ENCODE data around the gene RABEP2. TPM values are rescaled to one million over a fixed set of nuclear protein-coding genes. Genes with fewer than 3 reads are reported as not detected.

Gene RABEP2
- total and polyA plus RNA-seq, 12 donors = 1.4 to 121 (median 47.7) TPM

- TF ChIP-seq POLR2A (IDR thresholded peaks at IDR 0.05) = no peak
- no peak for TF ChIP-seq CTCF (IDR thresholded peaks at IDR 0.05)
- no peaks in the 10 kb centered on the region for H3K9me3 ChIP-seq (replicated peaks in 1 of 3)
- H3K4me1 ChIP-seq (replicated peaks in 1 of 2) = no peaks in the 10 kb centered on the region
- no peaks in the 10 kb centered on the region for H3K27me3 ChIP-seq
- H3K36me3 ChIP-seq (replicated peaks in 1 of 2) = peaks cover 0 to 29% of the 10 kb centered on the region in 2 donors
- no peak overlapping the region for H3K27ac ChIP-seq
- intact Hi-C loops (cut with DNase I) = no loop called here
- H3K4me3 ChIP-seq = no peak overlapping the region
- 83 to 94% (median 91%) methylated on average over 4 to 16 of the region's 16 CpGs; no CpG with 5 or more reads in 1 of the 4 donors for WGBS, 4 donors
- no peak for DNase-seq
Measured at GRCh38 chr16:28904828-28905227, 20.2 kb downstream of the RABEP2 start.

GRCh38 chr16:28904363-28904762 is 20.7 kb downstream of the RABEP2 start:
- Histone ChIP-seq H3K4me3 (no peak overlapping the region), H3K27me3 (no peaks in the 10 kb centered on the region), H3K36me3 (replicated peaks in 1 of 2) (peaks cover 0 to 29% of the 10 kb centered on the region in 2 donors), H3K9me3 (replicated peaks in 1 of 3) (no peaks in the 10 kb centered on the region), H3K27ac (no peak overlapping the region), H3K4me1 (replicated peaks in 1 of 2) (no peaks in the 10 kb centered on the region)
- intact Hi-C loops (cut with DNase I) = no loop called here
- TF ChIP-seq CTCF (IDR thresholded peaks at IDR 0.05) (no peak), POLR2A (IDR thresholded peaks at IDR 0.05) (no peak)
- no peak for DNase-seq
- WGBS, 4 donors = 81 to 88% (median 87%) methylated on average over 4 to 14 of the region's 14 CpGs

- no peaks in the 10 kb centered on the region for H3K9me3 ChIP-seq (replicated peaks in 1 of 3)
- intact Hi-C loops (cut with DNase I) = no loop called here
- no peaks in the 10 kb centered on the region for H3K4me1 ChIP-seq (replicated peaks in 1 of 2)
- no peaks in the 10 kb centered on the region for H3K27me3 ChIP-seq
- no peak for DNase-seq
- peaks cover 0 to 22% of the 10 kb centered on the region in 2 donors for H3K36me3 ChIP-seq (replicated peaks in 1 of 2)
- WGBS, 4 donors = 78 to 88% (median 78%) methylated on average over 16 to 29 of the region's 29 CpGs
- no peak for TF ChIP-seq CTCF (IDR thresholded peaks at IDR 0.05)
- TF ChIP-seq POLR2A (IDR thresholded peaks at IDR 0.05) = no peak
- H3K27ac ChIP-seq = no peak overlapping the region
- no peak overlapping the region for H3K4me3 ChIP-seq
Measured at GRCh38 chr16:28903344-28904042, 21.5 kb downstream of the RABEP2 start.

GRCh38 chr16:28902909-28903308 is 22.1 kb downstream of the RABEP2 start:
- Histone ChIP-seq H3K9me3 (replicated peaks in 1 of 3) (no peaks in the 10 kb centered on the region), H3K36me3 (replicated peaks in 1 of 2) (peaks cover 0 to 18% of the 10 kb centered on the region in 2 donors), H3K27me3 (no peaks in the 10 kb centered on the region), H3K27ac (no peak overlapping the region), H3K4me1 (replicated peaks in 1 of 2) (no peaks in the 10 kb centered on the region), H3K4me3 (no peak overlapping the region)
- 55 to 73% (median 68%) methylated on average over 10 to 11 of the region's 11 CpGs for WGBS, 4 donors
- no peak for TF ChIP-seq POLR2A (IDR thresholded peaks at IDR 0.05)
- TF ChIP-seq CTCF (IDR thresholded peaks at IDR 0.05) = no peak
- DNase-seq = no peak
- intact Hi-C loops (cut with DNase I) = no loop called here
